BJ (cell line): ENCODE data around the gene PITX2. TPM values are rescaled to one million over a fixed set of nuclear protein-coding genes. Genes with fewer than 3 reads are reported as not detected.

Experiments used
- CTCF ChIA-PET: fragments of 350-600 bp; formaldehyde crosslinking; extraction: SDS; loops from one replicate; lab custom pipeline; 2021; ENCODE audit warnings: antibody characterized with exemption, inconsistent platforms; lab: Yijun Ruan, JAX
- POLR2A ChIA-PET: fragments of 300-600 bp; sonication (Branson Sonifier 250); formaldehyde crosslinking; extraction: SDS; loops from one replicate; lab custom pipeline; 2021; ENCODE audit warnings: antibody characterized with exemption; lab: Charles Lee
- DNase-seq: peaks from one replicate; pipeline ENCODE4 v3.0.0-alpha.2; 2011; ENCODE audit warnings: low read depth
- H3K27me3 ChIP-seq: 2 replicates; pipeline ENCODE4 v1.6.0; 2011; ENCODE audit warnings: low read length; ENCODE audit not compliant: control insufficient read depth, insufficient read depth
- H3K36me3 ChIP-seq: 2 replicates; pipeline ENCODE4 v1.5.1; 2011; ENCODE audit warnings: low read length; ENCODE audit not compliant: control insufficient read depth, insufficient read depth
- H3K4me3 ChIP-seq: 2 replicates; pipeline ENCODE4 v1.5.1; 2011; ENCODE audit warnings: low read depth, mild to moderate bottlenecking, control low read depth, low read length
- CTCF ChIP-seq: IDR thresholded peaks from 2 replicates; pipeline ENCODE4 v1.5.1; 2011; ENCODE audit warnings: low read depth, mild to moderate bottlenecking, control low read depth, inconsistent platforms, low read length, moderate library complexity; ENCODE audit not compliant: insufficient read depth
- polyA plus RNA-seq: library from polyadenylated mRNA; depleted of rRNA; stranded (reverse); fragments of >200 nt; gene quantifications from 2 replicates; pipeline ENCODE4 v1.2.3, GENCODE V29; 2011

PITX2 gene
- polyA plus RNA-seq, 1 experiment, result 1.1 TPM

GRCh38 chr4:110621839-110622751 lies 782 bp downstream of the PITX2 start:
- Histone ChIP-seq H3K4me3 (peak overlapping the region; percentile 44), H3K36me3 (no peaks in the 10 kb centered on the region), H3K27me3 (peaks cover 51% of the 10 kb centered on the region)
- POLR2A ChIA-PET, result no interaction called here
- no peak for DNase-seq
- CTCF ChIA-PET, result interaction anchor here (1.6 to 1.7 kb wide), 2 partner anchors 9 to 32 kb away, joined by 4 to 7 read pairs; no protein-coding TSS in a partner anchor
- no peak for TF ChIP-seq CTCF

DNA sequence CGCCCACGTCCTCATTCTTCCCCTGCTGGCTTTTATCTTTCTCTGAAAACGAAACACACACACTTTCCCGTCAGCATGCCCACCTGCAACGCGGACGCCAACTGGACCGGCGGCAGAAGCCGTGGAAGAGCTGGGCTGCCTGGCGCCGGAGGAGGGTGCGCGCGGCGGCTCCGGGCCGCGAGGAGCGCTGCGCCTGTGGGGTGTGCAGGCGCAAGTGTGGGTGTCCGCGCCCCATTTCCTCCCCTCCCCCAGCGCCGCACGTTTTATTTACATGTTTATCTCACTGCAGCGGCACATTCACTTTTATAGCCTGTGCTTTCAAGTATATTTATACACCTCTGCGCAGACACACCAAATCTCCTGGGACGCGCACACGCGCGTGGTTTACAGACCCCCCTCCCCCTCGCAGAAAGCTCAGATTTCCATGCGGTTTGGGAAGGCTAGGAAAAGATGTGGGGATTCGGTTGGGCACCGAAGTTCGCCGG lies 1.5 kb downstream of the PITX2 start:
- no peak for DNase-seq
- ChIA-PET POLR2A (no interaction called here), CTCF (interaction anchor here (1.7 kb wide), 1 partner anchor 32 kb away, joined by 4 read pairs; no protein-coding TSS in a partner anchor)
- Histone ChIP-seq H3K4me3 (peak overlapping the region; percentile 44; the same call in 1 of the 2 replicates), H3K36me3 (no peaks in the 10 kb centered on the region), H3K27me3 (peaks cover 49% of the 10 kb centered on the region)
- TF ChIP-seq CTCF, result no peak

DNA sequence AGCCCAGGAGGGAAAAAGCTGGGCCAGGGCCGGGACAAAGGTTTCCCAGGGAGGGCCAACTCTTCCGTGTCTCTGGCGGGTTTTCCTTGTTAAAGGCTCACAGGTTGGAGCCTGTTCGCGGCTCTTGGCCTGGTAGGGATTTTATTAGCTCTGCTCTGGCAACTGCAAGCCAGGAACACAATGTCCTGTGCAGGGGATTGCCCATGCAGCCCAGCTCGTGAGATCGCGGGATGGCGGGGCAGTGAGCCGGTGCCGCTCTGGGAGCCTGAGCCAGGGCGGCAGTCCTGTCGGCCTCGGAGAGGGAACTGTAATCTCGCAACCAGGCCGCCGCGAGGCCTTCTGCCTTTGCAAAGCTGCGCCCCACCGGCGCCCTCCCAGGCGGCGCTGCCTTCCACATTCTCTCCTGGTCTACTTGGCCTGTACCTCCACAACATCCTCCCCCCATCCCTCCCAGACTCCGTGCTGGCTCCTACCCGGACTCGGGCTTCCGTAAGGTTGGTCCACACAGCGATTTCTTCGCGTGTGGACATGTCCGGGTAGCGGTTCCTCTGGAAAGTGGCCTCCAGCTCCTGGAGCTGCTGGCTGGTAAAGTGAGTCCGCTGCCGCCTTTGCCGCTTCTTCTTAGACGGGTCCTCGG lies 2.1 kb downstream of the PITX2 start:
- POLR2A ChIA-PET, result no interaction called here
- Histone ChIP-seq H3K27me3 (peaks cover 50% of the 10 kb centered on the region), H3K4me3 (no peak overlapping the region), H3K36me3 (no peaks in the 10 kb centered on the region)
- DNase-seq, result no peak
- TF ChIP-seq CTCF, result no peak
- CTCF ChIA-PET, result interaction anchor here (1.7 kb wide), 1 partner anchor 31 kb away, joined by 4 read pairs; no protein-coding TSS in a partner anchor

- CTCF ChIA-PET, result no interaction called here
- no peaks in the 10 kb centered on the region for H3K36me3 ChIP-seq
- POLR2A ChIA-PET, result no interaction called here
- no peak for TF ChIP-seq CTCF
- H3K27me3 ChIP-seq, result peaks cover 50% of the 10 kb centered on the region
- no peak overlapping the region for H3K4me3 ChIP-seq
- no peak for DNase-seq
Observed at GRCh38 chr4:110620322-110620690, 2.6 kb downstream of the PITX2 start.
